Stimulated activated CD4-positive, alpha-beta T cell treated with anti-CD3 and anti-CD28 coated beads, Interleukin-4, amount 100 ng/mL, for 24 hours (primary cell): ENCODE results near the gene SYT8.
"Not testable (repeated sequence)": the region's sequence is repeated elsewhere in the genome, so short reads cannot be mapped to it uniquely, and the experiment has no call there.

Experiments
- DNase-seq: peaks from one replicate; pipeline ENCODE4 v3.0.0-alpha.2; 2020

SYT8 gene

GRCh38 chr11:1834779-1835670, at the start of gene SYT8:
Gene SYT8 (plus strand): TSS chr11:1834990. CDS start chr11:1835106, 116 bp downstream.
- DNase-seq: no peak

- DNase-seq: no peak
Observed at GRCh38 chr11:1785749-1786413, 48.9 kb upstream of the SYT8 start.

- DNase-seq: no peak
Observed at GRCh38 chr11:1786466-1786865, 48.3 kb upstream of the SYT8 start.

GRCh38 chr11:1791912-1792311, 42.9 kb upstream of the SYT8 start:
- no peak for DNase-seq

GRCh38 chr11:1792461-1792860, 42.3 kb upstream of the SYT8 start:
- DNase-seq: no peak

- no peak for DNase-seq
Observed at GRCh38 chr11:1793081-1793480, 41.7 kb upstream of the SYT8 start.

- DNase-seq: no peak
Observed at GRCh38 chr11:1796413-1797011, 38.3 kb upstream of the SYT8 start.

GRCh38 chr11:1797391-1798125, 37.2 kb upstream of the SYT8 start:
- DNase-seq: no peak

- DNase-seq: no peak
Observed at GRCh38 chr11:1803246-1803645, 31.5 kb upstream of the SYT8 start.

- DNase-seq: not testable (repeated sequence)
Observed at GRCh38 chr11:1803835-1804519, 30.8 kb upstream of the SYT8 start.

- DNase-seq: no peak
Observed at GRCh38 chr11:1805525-1805924, 29.3 kb upstream of the SYT8 start.

- no peak for DNase-seq
Observed at GRCh38 chr11:1807264-1807995, 27.4 kb upstream of the SYT8 start.

GRCh38 chr11:1810761-1811160, 24.0 kb upstream of the SYT8 start:
- no peak for DNase-seq

- DNase-seq: no peak
Observed at GRCh38 chr11:1812274-1812673, 22.5 kb upstream of the SYT8 start.

GRCh38 chr11:1812801-1813200, 22.0 kb upstream of the SYT8 start:
- no peak for DNase-seq

GRCh38 chr11:1813356-1813755, 21.4 kb upstream of the SYT8 start:
- not testable (repeated sequence) for DNase-seq

GRCh38 chr11:1814691-1815090, 20.1 kb upstream of the SYT8 start:
- no peak for DNase-seq

GRCh38 chr11:1815311-1815710, 19.5 kb upstream of the SYT8 start:
- DNase-seq: no peak

- DNase-seq: no peak
Observed at GRCh38 chr11:1815751-1816150, 19.0 kb upstream of the SYT8 start.

GRCh38 chr11:1817000-1817399, 17.8 kb upstream of the SYT8 start:
- DNase-seq: no peak

GRCh38 chr11:1817511-1817910, 17.3 kb upstream of the SYT8 start:
- no peak for DNase-seq

GRCh38 chr11:1819074-1819473, 15.7 kb upstream of the SYT8 start:
- no peak for DNase-seq
